Loucy (cell line): ENCODE data around the gene HAUS6.

Source experiments
- H2AFZ ChIP-seq: fragments of 200-600 bp; sonication (generic); 2 replicates; pipeline ENCODE4 v1.6.0; 2016; ENCODE audit warnings: antibody characterized with exemption, mild to moderate bottlenecking, low read length, moderate library complexity
- H3F3A ChIP-seq: fragments of 200-600 bp; 2 replicates; pipeline ENCODE4 v1.6.0; 2016; ENCODE audit warnings: antibody characterized with exemption, low read depth, mild to moderate bottlenecking
- H3K27me3 ChIP-seq: fragments of 200-600 bp; sonication (generic); 2 replicates; pipeline ENCODE4 v1.6.1; 2014; ENCODE audit warnings: low read length, mild to moderate bottlenecking; ENCODE audit not compliant: insufficient read depth, poor library complexity, severe bottlenecking
- H3K36me3 ChIP-seq: fragments of 200-600 bp; sonication (generic); 2 replicates; pipeline ENCODE4 v1.6.1; 2016; ENCODE audit warnings: low read length; ENCODE audit not compliant: insufficient read depth
- H3K4me1 ChIP-seq: fragments of 200-600 bp; sonication (generic); 2 replicates; pipeline ENCODE4 v1.5.1; 2014; ENCODE audit warnings: low read length, mild to moderate bottlenecking; ENCODE audit not compliant: insufficient read depth, poor library complexity, severe bottlenecking
- H3K4me2 ChIP-seq: fragments of 200-600 bp; sonication (generic); 2 replicates; pipeline ENCODE4 v1.6.0; 2014; ENCODE audit warnings: antibody characterized with exemption, low read length, low read depth, mild to moderate bottlenecking; ENCODE audit not compliant: poor library complexity, severe bottlenecking
- H3K4me3 ChIP-seq: fragments of 200-600 bp; sonication (generic); 2 replicates; pipeline ENCODE4 v1.5.1; 2014; ENCODE audit warnings: low read length, mild to moderate bottlenecking, mixed read lengths; ENCODE audit not compliant: poor library complexity, severe bottlenecking
- H3K79me2 ChIP-seq: fragments of 200-600 bp; sonication (generic); 2 replicates; pipeline ENCODE4 v1.6.1; 2014; ENCODE audit warnings: low read length; ENCODE audit not compliant: insufficient read depth
- H3K9ac ChIP-seq: fragments of 200-600 bp; sonication (generic); 2 replicates; pipeline ENCODE4 v1.6.0; 2014; ENCODE audit warnings: mild to moderate bottlenecking, low read depth, low read length, moderate library complexity; ENCODE audit not compliant: poor library complexity, severe bottlenecking
- H3K9me2 ChIP-seq: fragments of 200-600 bp; sonication (generic); replicated peaks from 2 replicates; pipeline ENCODE4 v1.6.1; 2016; ENCODE audit warnings: low read depth, low read length, mixed read lengths
- H3K9me3 ChIP-seq: fragments of 200-600 bp; sonication (generic); 2 replicates; pipeline ENCODE4 v1.6.1; 2014; ENCODE audit warnings: mild to moderate bottlenecking, antibody characterized with exemption, low read length, low read depth; ENCODE audit not compliant: insufficient read depth
- H4K20me1 ChIP-seq: fragments of 200-600 bp; sonication (generic); 2 replicates; pipeline ENCODE4 v1.6.0; 2014; ENCODE audit warnings: antibody characterized with exemption, low read length, mild to moderate bottlenecking; ENCODE audit not compliant: insufficient read depth, poor library complexity, severe bottlenecking
- EZH2phosphoT487 ChIP-seq: fragments of 200-600 bp; IDR thresholded peaks from 2 replicates; pipeline ENCODE4 v1.6.1; 2018; ENCODE audit warnings: antibody characterized with exemption, mild to moderate bottlenecking, moderate library complexity, borderline replicate concordance
- TF ChIP-seq, protein P1 (sequence below): fragments of 200-600 bp; sonication (generic); conservative IDR thresholded peaks from 2 replicates; pipeline ENCODE4 v1.5.1; 2014; ENCODE audit warnings: mild to moderate bottlenecking, antibody characterized with exemption, low read length

Gene HAUS6

GRCh38 chr9:19108038-19108437 is 5.3 kb upstream of the HAUS6 start:
- H3K9me3 ChIP-seq: no peaks in the 10 kb centered on the region
- H3K36me3 ChIP-seq: no peaks in the 10 kb centered on the region
- H4K20me1 ChIP-seq: no peaks in the 10 kb centered on the region
- no peak overlapping the region for H3K4me3 ChIP-seq
- H3K27me3 ChIP-seq: no peaks in the 10 kb centered on the region
- H2AFZ ChIP-seq: no peak overlapping the region
- H3K4me1 ChIP-seq: no peaks in the 10 kb centered on the region
- H3K9ac ChIP-seq: no peak overlapping the region
- H3K4me2 ChIP-seq: no peak overlapping the region
- TF ChIP-seq EZH2phosphoT487: no peak
- TF ChIP-seq, protein P1, sequence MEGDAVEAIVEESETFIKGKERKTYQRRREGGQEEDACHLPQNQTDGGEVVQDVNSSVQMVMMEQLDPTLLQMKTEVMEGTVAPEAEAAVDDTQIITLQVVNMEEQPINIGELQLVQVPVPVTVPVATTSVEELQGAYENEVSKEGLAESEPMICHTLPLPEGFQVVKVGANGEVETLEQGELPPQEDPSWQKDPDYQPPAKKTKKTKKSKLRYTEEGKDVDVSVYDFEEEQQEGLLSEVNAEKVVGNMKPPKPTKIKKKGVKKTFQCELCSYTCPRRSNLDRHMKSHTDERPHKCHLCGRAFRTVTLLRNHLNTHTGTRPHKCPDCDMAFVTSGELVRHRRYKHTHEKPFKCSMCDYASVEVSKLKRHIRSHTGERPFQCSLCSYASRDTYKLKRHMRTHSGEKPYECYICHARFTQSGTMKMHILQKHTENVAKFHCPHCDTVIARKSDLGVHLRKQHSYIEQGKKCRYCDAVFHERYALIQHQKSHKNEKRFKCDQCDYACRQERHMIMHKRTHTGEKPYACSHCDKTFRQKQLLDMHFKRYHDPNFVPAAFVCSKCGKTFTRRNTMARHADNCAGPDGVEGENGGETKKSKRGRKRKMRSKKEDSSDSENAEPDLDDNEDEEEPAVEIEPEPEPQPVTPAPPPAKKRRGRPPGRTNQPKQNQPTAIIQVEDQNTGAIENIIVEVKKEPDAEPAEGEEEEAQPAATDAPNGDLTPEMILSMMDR: no peak
- H3K79me2 ChIP-seq: no peaks in the 10 kb centered on the region
- H3F3A ChIP-seq: no peaks in the 10 kb centered on the region
- H3K9me2 ChIP-seq: no peaks in the 10 kb centered on the region

GRCh38 chr9:19104515-19105282 is 2.0 kb upstream of the HAUS6 start:
- no peak overlapping the region for H2AFZ ChIP-seq
- peaks cover 15% of the 10 kb centered on the region for H3K4me1 ChIP-seq
- peaks cover 26% of the 10 kb centered on the region for H4K20me1 ChIP-seq
- no peak overlapping the region for H3K4me3 ChIP-seq
- no peaks in the 10 kb centered on the region for H3F3A ChIP-seq
- no peak overlapping the region for H3K9ac ChIP-seq
- no peak for TF ChIP-seq EZH2phosphoT487
- TF ChIP-seq, protein P1: no peak
- no peak overlapping the region for H3K4me2 ChIP-seq
- H3K79me2 ChIP-seq: peaks cover 30% of the 10 kb centered on the region
- no peaks in the 10 kb centered on the region for H3K27me3 ChIP-seq
- H3K36me3 ChIP-seq: no peaks in the 10 kb centered on the region
- no peaks in the 10 kb centered on the region for H3K9me2 ChIP-seq
- no peaks in the 10 kb centered on the region for H3K9me3 ChIP-seq

GRCh38 chr9:19102181-19102630 is 498 bp downstream of the HAUS6 start:
- Histone ChIP-seq H3K36me3 (no peaks in the 10 kb centered on the region), H3K4me2 (peak overlapping the region; percentile 100), H3K4me3 (peak overlapping the region; percentile 81), H3K4me1 (peaks cover 23% of the 10 kb centered on the region), H3F3A (peaks cover 5% of the 10 kb centered on the region; the same call in 1 of the 2 replicates), H3K9me2 (no peaks in the 10 kb centered on the region), H4K20me1 (peaks cover 37% of the 10 kb centered on the region), H3K9me3 (no peaks in the 10 kb centered on the region), H2AFZ (no peak overlapping the region), H3K27me3 (no peaks in the 10 kb centered on the region), H3K9ac (peak overlapping the region; percentile 97), H3K79me2 (peaks cover 51% of the 10 kb centered on the region)
- TF ChIP-seq, protein P1: no peak
- no peak for TF ChIP-seq EZH2phosphoT487
